ENCODE data around the gene PIK3R1.

PIK3R1 gene

GRCh38 chr5:68252673-68253623, 37.4 kb downstream of the PIK3R1 start:
- peak in 1 of 2 experiments; percentile 44 for DNase-seq (ENCODE audit: low read depth in 2 of 2)

GRCh38 chr5:68253624-68254585, 38.3 kb downstream of the PIK3R1 start:
- peak in 1 of 2 experiments; percentile 43 for DNase-seq (ENCODE audit: low read depth in 2 of 2)

- DNase-seq (ENCODE audit: low read depth in 2 of 2), result no peak
These were observed 39.3 kb downstream of the PIK3R1 start for GRCh38 chr5:68254810-68255209.

GRCh38 chr5:68255305-68256120, 40.0 kb downstream of the PIK3R1 start:
- DNase-seq (ENCODE audit: low read depth in 2 of 2), result no peak

- DNase-seq (ENCODE audit: low read depth in 2 of 2), result no peak
These were observed 41.7 kb downstream of the PIK3R1 start for GRCh38 chr5:68257210-68257609.

- DNase-seq (ENCODE audit: low read depth in 2 of 2), result no peak
These were observed 43.0 kb downstream of the PIK3R1 start for GRCh38 chr5:68258531-68258930.

- DNase-seq (ENCODE audit: low read depth in 2 of 2), result no peak
These were observed 44.1 kb downstream of the PIK3R1 start for GRCh38 chr5:68259700-68260099.

- no peak for DNase-seq (ENCODE audit: low read depth in 2 of 2)
These were observed 44.9 kb downstream of the PIK3R1 start for GRCh38 chr5:68260467-68260866.

- DNase-seq (ENCODE audit: low read depth in 2 of 2), result no peak
These were observed 45.6 kb downstream of the PIK3R1 start for GRCh38 chr5:68261169-68261568.

GRCh38 chr5:68261569-68262065, 46.1 kb downstream of the PIK3R1 start:
- DNase-seq (ENCODE audit: low read depth in 2 of 2), result no peak

- DNase-seq (ENCODE audit: low read depth in 2 of 2), result peak in 1 of 2 experiments; percentile 46
These were observed 48.7 kb downstream of the PIK3R1 start for GRCh38 chr5:68264024-68264956.

- no peak for DNase-seq (ENCODE audit: low read depth in 2 of 2)
These were observed 49.8 kb downstream of the PIK3R1 start for GRCh38 chr5:68265347-68265746.

GRCh38 chr5:68265822-68266395, 50.4 kb downstream of the PIK3R1 start:
- no peak for DNase-seq (ENCODE audit: low read depth in 2 of 2)

GRCh38 chr5:68266457-68266856, 50.9 kb downstream of the PIK3R1 start:
- no peak for DNase-seq (ENCODE audit: low read depth in 2 of 2)

- DNase-seq (ENCODE audit: low read depth in 2 of 2), result no peak
These were observed 51.5 kb downstream of the PIK3R1 start for GRCh38 chr5:68267066-68267465.

- no peak for DNase-seq (ENCODE audit: low read depth in 2 of 2)
These were observed 52.7 kb downstream of the PIK3R1 start for GRCh38 chr5:68268101-68268851.

GRCh38 chr5:68268852-68269130, 53.2 kb downstream of the PIK3R1 start:
- DNase-seq (ENCODE audit: low read depth in 2 of 2), result no peak

GRCh38 chr5:68269820-68270219, 54.3 kb downstream of the PIK3R1 start:
- no peak for DNase-seq (ENCODE audit: low read depth in 2 of 2)

- no peak for DNase-seq (ENCODE audit: low read depth in 2 of 2)
These were observed 54.9 kb downstream of the PIK3R1 start for GRCh38 chr5:68270399-68270975.

All from fibroblast of skin of left biceps (primary cell).